Tibial nerve (tissue), 3 donors: Measurements from ENCODE around the gene ICA1.

Source experiments
- CTCF ChIP-seq, 5 experiments: fragments of 200-600 bp in 3 of 5; fragments of 450-650 bp in 2 of 5; sonication (generic) in 3 of 5; IDR thresholded peaks; one replicate each; pipeline ENCODE4 v1.5.1; 2016 to 2019; ENCODE audit warnings: antibody characterized with exemption in 5 of 5, mild to moderate bottlenecking in 3 of 5, moderate library complexity in 2 of 5
- POLR2A ChIP-seq, 2 donors: fragments of 450-650 bp; IDR thresholded peaks; one replicate each; pipeline ENCODE4 v1.6.1; 2017; ENCODE audit warnings: antibody characterized with exemption in 2 of 2, mild to moderate bottlenecking in 2 of 2, moderate library complexity in 2 of 2

- TF ChIP-seq POLR2A (IDR thresholded peaks at IDR 0.05): no peak
- TF ChIP-seq CTCF (IDR thresholded peaks at IDR 0.05): no peak
Observed at GRCh38 chr7:8064828-8065227, 197.1 kb downstream of the ICA1 start.
